Measurements from ENCODE around the gene ZNF83.

Gene ZNF83

DNA sequence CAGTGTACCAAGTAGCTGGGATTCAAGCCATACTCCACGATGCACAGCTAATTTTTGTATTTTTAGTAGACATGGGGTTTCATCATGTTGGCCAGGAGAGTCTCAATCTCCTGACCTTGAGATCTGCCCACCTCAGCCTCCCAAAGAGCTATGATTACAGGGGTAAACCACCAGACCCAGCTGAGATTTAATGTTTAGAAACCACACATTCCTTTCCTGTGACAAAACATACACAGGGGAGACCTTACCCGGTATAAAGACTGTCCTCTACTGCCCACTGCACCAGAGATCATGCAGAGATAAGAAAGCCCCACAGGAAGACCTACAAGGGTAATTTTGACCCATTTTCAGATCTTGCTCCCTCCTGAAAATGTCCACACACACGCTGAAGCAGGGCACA, 22.8 kb upstream of the ZNF83 start:
- Histone ChIP-seq H3K27ac (ENCODE audit: low read depth, low read length, poor library complexity, severe bottlenecking) (no peak overlapping the region), H3K4me2 (ENCODE audit: low read length) (no peak overlapping the region), H3K79me2 (ENCODE audit: insufficient read depth, low read length) (no peaks in the 10 kb centered on the region), H4K20me1 (ENCODE audit: insufficient read depth, low read length) (no peaks in the 10 kb centered on the region), H3K9me3 (ENCODE audit: low read length) (0 out of 2 replicates have a peak, but pooled peaks cover 3% of the 10 kb centered on the region), H3K4me3 (ENCODE audit: low read depth, low read length, poor library complexity, severe bottlenecking) (no peak overlapping the region), H3K36me3 (ENCODE audit: insufficient read depth, low read length) (peaks cover 96% of the 10 kb centered on the region), H2AFZ (ENCODE audit: low read length) (no peak overlapping the region), H3F3A (ENCODE audit: insufficient read depth, low read length) (no peaks in the 10 kb centered on the region), H3K4me1 (ENCODE audit: insufficient read depth, low read length, severe bottlenecking) (no peaks in the 10 kb centered on the region), H3K9ac (ENCODE audit: low read length) (no peak overlapping the region), H3K9me2 (ENCODE audit: low read depth, low read length) (no peaks in the 10 kb centered on the region), H3K27me3 (ENCODE audit: insufficient read depth, low read length) (no peaks in the 10 kb centered on the region)
- TF ChIP-seq, protein P1, sequence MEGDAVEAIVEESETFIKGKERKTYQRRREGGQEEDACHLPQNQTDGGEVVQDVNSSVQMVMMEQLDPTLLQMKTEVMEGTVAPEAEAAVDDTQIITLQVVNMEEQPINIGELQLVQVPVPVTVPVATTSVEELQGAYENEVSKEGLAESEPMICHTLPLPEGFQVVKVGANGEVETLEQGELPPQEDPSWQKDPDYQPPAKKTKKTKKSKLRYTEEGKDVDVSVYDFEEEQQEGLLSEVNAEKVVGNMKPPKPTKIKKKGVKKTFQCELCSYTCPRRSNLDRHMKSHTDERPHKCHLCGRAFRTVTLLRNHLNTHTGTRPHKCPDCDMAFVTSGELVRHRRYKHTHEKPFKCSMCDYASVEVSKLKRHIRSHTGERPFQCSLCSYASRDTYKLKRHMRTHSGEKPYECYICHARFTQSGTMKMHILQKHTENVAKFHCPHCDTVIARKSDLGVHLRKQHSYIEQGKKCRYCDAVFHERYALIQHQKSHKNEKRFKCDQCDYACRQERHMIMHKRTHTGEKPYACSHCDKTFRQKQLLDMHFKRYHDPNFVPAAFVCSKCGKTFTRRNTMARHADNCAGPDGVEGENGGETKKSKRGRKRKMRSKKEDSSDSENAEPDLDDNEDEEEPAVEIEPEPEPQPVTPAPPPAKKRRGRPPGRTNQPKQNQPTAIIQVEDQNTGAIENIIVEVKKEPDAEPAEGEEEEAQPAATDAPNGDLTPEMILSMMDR (IDR thresholded peaks at IDR 0.05; ENCODE audit: low read length), result no peak
- TF ChIP-seq EZH2 (IDR thresholded peaks at IDR 0.05; ENCODE audit: borderline replicate concordance, low read length), result no peak

DNA sequence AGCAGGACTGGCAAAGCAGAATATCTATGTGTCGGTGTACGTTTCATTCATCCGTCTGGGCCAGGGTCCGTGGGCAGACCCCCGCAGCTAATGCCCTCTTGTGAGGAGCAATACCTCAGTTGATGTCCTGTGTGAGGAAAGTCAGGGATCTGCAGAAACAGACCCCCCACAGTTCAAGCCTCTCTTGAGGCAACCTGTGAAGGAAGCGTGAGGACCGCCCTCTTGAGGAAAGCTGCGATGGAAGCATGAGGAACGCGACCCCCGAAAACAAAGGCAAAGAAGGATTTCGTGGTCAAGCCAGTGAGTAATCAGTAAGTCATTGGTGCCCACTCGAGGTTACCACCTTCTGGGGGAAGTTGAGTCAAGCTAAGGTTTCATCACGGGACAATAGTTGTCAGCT, 20.9 kb upstream of the ZNF83 start:
- Histone ChIP-seq H3F3A (ENCODE audit: insufficient read depth, low read length) (no peaks in the 10 kb centered on the region), H3K4me2 (ENCODE audit: low read length) (no peak overlapping the region), H3K27ac (ENCODE audit: low read depth, low read length, poor library complexity, severe bottlenecking) (no peak overlapping the region), H3K36me3 (ENCODE audit: insufficient read depth, low read length) (peaks cover 99% of the 10 kb centered on the region), H4K20me1 (ENCODE audit: insufficient read depth, low read length) (no peaks in the 10 kb centered on the region), H3K4me3 (ENCODE audit: low read depth, low read length, poor library complexity, severe bottlenecking) (no peak overlapping the region), H3K4me1 (ENCODE audit: insufficient read depth, low read length, severe bottlenecking) (no peaks in the 10 kb centered on the region), H3K9me2 (ENCODE audit: low read depth, low read length) (no peaks in the 10 kb centered on the region), H3K79me2 (ENCODE audit: insufficient read depth, low read length) (no peaks in the 10 kb centered on the region), H2AFZ (ENCODE audit: low read length) (no peak overlapping the region), H3K9ac (ENCODE audit: low read length) (no peak overlapping the region), H3K9me3 (ENCODE audit: low read length) (0 out of 2 replicates have a peak, but pooled peaks cover 3% of the 10 kb centered on the region), H3K27me3 (ENCODE audit: insufficient read depth, low read length) (no peaks in the 10 kb centered on the region)
- TF ChIP-seq, protein P1 (IDR thresholded peaks at IDR 0.05; ENCODE audit: low read length), result no peak
- TF ChIP-seq EZH2 (IDR thresholded peaks at IDR 0.05; ENCODE audit: borderline replicate concordance, low read length), result no peak

DNA sequence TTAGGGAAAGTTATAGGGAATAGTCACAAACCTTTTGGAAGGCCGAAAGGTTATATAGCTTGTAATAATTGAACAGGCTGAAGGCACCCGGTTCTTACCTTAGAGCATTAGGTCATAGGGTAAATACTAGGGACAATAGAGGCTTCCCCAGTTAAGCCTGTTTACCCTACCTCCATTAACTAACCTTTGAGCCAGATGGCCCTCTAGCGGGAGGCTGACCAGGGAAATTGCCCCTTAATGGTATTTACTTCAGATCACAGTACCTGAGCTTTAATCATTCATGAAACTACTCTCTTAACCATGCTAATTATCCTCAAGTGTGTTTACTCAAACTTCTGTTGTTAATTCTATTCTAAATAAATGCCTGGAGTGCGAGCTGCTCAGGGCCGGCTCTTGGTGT, 20.4 kb upstream of the ZNF83 start:
- Histone ChIP-seq H3K36me3 (ENCODE audit: insufficient read depth, low read length) (peaks cover 99% of the 10 kb centered on the region), H3K9me3 (ENCODE audit: low read length) (0 out of 2 replicates have a peak, but pooled peaks cover 3% of the 10 kb centered on the region), H3K4me3 (ENCODE audit: low read depth, low read length, poor library complexity, severe bottlenecking) (no peak overlapping the region), H2AFZ (ENCODE audit: low read length) (no peak overlapping the region), H3K4me1 (ENCODE audit: insufficient read depth, low read length, severe bottlenecking) (no peaks in the 10 kb centered on the region), H3K9me2 (ENCODE audit: low read depth, low read length) (no peaks in the 10 kb centered on the region), H3K9ac (ENCODE audit: low read length) (no peak overlapping the region), H3K27me3 (ENCODE audit: insufficient read depth, low read length) (no peaks in the 10 kb centered on the region), H3F3A (ENCODE audit: insufficient read depth, low read length) (no peaks in the 10 kb centered on the region), H3K27ac (ENCODE audit: low read depth, low read length, poor library complexity, severe bottlenecking) (no peak overlapping the region), H3K4me2 (ENCODE audit: low read length) (no peak overlapping the region), H3K79me2 (ENCODE audit: insufficient read depth, low read length) (no peaks in the 10 kb centered on the region), H4K20me1 (ENCODE audit: insufficient read depth, low read length) (no peaks in the 10 kb centered on the region)
- TF ChIP-seq, protein P1 (IDR thresholded peaks at IDR 0.05; ENCODE audit: low read length), result no peak
- no peak for TF ChIP-seq EZH2 (IDR thresholded peaks at IDR 0.05; ENCODE audit: borderline replicate concordance, low read length)
